NCI-H1694 (cell line): ENCODE data around the gene MAP1A.

ENCODE experiments used
- DNase-seq: peaks from one replicate; lab custom pipeline; 2025; lab: John Stamatoyannopoulos, UW

Gene MAP1A

DNA sequence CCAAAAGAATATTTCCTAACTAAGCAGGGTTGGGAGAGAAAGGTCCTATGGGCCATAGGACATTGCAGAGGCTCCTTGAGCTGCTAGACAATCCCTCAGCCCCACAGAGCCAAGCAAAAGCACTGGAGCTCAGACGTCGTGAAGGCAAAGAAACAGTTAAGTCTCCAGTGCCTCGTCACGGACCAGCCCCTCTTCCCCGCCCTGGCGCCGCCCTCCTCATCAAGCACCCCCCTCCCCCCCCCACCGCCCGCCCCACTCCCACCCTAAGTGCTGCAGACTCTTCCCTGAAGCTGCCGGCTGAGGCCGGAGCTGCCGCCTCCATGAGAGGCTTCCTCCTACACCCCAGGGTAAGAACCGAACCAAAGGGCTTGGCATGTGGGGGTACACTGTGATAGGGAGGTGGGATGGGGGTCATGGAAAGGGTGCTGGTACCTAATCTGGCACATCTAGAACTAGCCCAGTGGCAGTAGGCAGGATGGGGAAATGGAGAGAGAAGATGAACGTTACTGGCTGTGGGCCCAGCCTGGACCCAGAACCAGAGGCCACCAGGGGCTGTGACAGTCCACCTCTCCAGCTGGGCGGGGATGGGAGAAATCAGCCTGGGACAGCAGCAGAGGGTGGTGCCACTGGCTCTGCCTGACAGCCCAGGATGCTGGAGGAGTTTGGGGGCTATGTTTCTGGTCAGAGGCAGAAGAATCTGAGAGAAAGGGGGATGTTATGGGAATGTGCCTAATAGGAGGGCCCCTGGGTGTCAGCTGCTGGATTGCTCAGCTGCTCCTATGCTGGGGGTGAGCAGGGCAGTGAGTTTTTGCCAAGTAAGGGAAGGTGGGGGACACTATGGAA is at the start of gene MAP1A:
Gene MAP1A, plus strand, starts transcription at position 255 of the 843 bp plus-strand sequence. CDS start 3,866 bp downstream, outside the sequence.
- peak; percentile 39 for DNase-seq

- DNase-seq: no peak
Observed at GRCh38 chr15:43469867-43470266, 47.5 kb upstream of the MAP1A start.

GRCh38 chr15:43471975-43472374 is 45.4 kb upstream of the MAP1A start:
- no peak for DNase-seq

- DNase-seq: no peak
Observed at GRCh38 chr15:43473885-43474284, 43.5 kb upstream of the MAP1A start.

DNA sequence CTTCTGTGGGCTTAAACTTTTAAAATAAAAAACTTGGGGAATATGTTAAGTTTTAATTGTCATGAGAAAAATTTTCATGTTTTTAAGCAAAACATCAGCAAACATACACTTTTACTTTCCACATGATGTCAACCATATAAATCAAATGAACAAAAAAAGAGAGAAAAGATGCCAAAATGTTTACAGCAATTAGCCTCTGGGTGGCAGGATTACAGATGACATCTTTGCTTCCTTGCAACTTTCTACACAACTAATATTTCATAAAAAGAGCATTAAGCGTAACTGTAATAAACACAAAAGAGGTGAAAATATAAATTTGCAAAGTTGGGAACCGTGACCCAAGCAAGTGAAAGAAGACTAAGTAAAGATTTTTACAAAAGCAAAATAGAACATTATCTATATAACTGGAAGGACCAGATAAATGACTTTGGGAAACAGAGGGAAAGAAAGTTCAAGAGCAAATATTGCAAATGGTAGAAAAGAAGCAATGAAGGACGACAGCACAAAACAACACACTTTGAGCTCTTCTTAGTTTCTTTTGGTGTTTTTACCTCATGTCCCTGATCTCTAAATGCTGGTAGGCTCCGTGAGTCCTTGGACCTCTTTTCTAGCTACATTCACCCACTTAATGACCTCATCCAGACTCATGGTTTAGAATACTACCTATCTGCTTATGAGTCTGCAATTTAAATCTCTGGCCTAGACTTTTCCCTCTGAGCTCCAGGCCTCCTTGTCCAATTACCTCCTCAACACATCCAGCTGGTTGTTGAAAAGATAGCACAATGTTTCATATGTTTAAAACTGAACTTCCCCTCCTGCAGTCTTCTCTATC is 33.9 kb upstream of the MAP1A start:
- DNase-seq: no peak

DNA sequence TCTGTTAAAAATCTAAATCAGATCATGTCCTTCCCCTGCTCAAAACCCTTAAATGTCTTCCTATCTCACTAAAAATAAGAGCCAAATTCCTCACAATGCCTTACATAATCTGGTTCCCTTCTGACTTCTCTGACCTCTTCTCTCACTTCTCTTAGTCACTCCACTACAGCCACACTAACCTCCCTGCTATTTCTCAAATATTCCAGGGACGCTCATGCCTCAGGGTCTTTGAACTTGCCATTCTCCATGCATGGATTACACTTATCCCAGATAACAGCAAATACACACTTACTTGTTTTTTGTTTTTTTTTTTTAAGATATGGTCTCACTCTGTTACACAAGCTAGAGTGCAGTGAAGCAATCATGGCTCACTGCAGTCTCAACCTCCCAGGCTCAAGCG is 33.0 kb upstream of the MAP1A start:
- no peak for DNase-seq

GRCh38 chr15:43487271-43487895 is 30.0 kb upstream of the MAP1A start:
- DNase-seq: no peak

GRCh38 chr15:43488790-43489189 is 28.6 kb upstream of the MAP1A start:
- no peak for DNase-seq

- DNase-seq: no peak
Observed at GRCh38 chr15:43489191-43489590, 28.2 kb upstream of the MAP1A start.

DNA sequence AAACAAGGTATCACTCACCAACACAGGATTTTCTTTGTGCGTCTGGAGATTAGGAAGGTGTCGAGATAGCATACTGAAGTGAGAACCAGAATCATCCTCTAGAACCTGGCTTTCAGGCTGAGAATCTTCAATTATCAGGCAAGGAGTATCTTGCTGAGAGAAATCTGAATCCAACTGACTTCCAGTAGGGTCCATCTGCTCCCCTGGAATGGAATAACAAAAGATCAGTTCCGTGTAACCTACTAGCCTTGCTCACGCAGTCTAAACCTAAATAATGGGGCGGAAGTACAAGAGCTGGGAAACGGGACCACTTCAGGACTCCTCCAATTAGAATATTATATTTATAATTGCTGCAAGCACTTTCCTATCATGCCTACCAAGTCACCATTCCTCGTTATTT is 25.1 kb upstream of the MAP1A start:
- DNase-seq: no peak

GRCh38 chr15:43492673-43493601 is 24.5 kb upstream of the MAP1A start, which contains the start of gene TP53BP1:
TP53BP1 (minus strand) TSS chr15:43493156; CDS start chr15:43493043, 113 bp downstream.
- DNase-seq: peak; percentile 81

DNA sequence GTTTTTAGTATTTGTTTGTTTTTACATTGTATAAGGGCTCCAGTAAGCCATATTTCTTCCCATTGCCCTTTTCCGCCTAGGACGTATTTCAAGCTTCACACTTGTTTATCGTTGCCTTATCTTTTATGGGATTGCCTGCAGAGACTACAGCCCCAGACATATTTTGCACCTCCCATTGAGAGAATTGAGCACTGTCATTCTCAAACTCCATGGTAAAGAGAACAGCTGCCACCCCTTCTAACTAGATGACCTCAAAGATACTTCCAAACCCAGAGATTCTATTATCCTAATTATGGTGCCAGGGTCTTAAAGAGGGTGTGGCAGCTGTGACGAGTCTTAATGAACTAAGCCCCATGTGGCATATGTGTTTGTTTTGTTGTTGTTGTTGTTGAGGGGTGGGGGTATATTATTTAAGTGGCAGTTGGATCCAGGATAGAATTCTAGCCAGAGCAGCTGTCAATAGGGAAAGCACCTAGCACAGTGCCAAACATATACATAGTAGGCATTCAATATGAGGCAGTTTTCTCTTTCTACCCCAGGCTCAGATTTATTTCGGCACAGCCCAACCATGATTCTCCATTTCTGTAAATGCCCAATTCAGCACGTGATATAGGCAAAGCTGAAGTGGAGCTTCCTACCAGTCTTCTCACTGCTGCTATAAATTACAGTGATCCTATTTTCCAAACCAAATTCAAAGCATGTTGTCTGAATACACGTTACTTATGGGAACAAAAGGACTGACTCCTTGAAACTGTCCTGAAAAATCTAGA is 23.5 kb upstream of the MAP1A start:
- no peak for DNase-seq

DNA sequence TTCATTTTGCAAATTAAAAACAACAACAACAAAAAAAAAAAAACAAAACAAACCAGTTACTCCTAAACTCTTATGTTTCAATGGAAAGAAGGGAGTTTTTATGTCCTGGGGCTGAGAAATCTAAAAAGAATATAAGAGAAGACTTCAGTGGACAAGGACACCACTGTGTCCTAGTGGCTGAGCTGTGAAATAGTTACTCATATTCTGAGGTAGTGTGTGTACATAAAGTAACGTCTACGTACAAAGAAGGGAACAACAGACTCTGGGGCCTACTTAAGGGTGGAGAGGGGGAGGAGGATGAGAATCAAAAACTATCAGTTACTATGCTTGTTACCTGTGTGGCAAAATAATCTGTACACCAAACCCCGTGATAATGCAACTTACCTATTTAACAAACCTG is 18.4 kb upstream of the MAP1A start:
- DNase-seq: no peak

DNA sequence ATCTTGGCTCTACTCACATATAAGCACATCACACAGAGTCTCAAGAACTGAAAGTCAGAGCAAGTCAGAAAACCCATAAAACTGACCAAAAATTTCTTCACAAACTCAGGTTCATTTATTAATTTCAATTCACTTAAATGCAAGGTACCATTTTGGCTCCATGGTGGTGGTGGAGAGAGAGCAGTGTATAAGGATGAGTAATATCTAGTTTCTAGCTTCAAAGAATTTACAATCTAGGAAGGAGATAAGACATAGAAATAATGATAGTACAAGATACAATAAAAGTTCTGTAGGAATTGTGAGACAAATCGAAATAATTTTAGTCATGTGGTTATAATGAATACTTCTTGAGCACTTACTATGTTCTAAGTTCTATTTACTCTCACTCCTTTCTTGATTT is 17.8 kb upstream of the MAP1A start:
- DNase-seq: no peak

GRCh38 chr15:43505738-43506137 is 11.7 kb upstream of the MAP1A start:
- no peak for DNase-seq

GRCh38 chr15:43508421-43508820 is 9.0 kb upstream of the MAP1A start:
- no peak for DNase-seq

GRCh38 chr15:43508991-43509659 is 8.3 kb upstream of the MAP1A start:
- DNase-seq: no peak

DNA sequence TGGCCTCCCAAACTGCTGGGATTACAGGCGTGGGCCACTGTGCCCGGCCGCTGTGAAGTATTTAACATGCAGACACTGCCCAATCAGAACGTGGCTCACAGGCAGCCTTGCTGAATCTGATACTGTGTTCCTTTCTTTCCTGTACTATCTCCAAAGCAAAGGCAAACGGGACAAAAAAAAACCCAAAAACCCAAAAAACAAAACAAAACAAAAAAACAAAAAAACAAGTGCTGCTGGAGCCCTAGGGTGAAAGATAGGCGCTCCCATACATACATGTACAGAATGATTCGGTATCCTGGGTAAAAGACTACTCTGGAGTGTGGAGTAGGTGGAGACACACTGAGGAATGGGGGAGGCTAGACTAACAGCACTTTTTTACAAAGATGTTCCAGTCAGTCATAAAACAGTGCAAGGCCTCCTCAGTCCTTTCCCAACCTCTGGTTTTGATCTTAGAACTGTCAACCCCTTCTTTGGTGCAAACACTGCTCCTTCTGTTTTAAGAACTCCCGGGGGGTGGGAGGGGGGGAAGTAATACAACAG is 7.7 kb upstream of the MAP1A start:
- DNase-seq: no peak

DNA sequence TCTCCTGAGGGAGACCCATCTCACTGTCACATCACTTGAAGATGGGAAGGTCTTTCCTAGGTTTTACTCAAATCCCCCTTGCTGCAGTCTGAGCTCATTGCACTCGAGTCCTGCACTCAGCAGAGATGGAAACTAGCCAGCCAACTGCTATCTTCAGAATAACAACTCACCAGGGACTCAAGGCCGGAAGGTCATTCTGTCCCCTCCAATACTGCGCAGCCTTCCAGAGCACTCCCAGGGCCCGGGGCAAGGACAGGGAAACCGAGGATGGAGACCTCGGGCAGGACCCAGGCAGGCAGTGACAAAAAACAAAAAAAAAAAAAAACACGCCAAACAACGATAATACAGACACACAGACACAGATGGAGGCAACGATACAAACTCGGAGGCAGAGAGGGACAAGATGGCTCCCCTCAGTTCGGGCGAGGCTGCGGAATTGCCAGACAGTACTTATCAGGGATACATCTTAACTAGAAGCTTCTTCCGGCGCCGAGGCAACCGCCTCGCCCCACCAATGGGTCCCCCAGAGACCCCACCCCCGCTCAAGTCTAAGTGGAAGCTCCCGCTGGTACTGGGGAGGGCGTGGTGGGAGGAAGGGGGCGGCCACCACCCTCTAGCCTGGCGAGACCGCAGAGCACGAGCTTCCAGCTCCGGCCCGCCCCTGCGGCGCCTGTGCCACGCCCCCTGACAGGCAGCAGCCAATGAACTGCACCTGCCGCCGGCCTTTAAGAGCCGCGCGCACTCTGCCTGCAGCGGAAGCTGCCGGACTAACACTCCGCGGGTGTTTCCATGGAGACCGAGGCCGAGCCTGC is 7.0 kb upstream of the MAP1A start:
- DNase-seq: peak; percentile 93
